K562 (cell line): ENCODE measurements around the gene LMAN2. TPM values are rescaled to one million over a fixed set of nuclear protein-coding genes. Genes with fewer than 3 reads are reported as not detected.

Experiments
- CBX5 ChIP-seq: IDR thresholded peaks from 2 replicates; pipeline ENCODE4 v1.6.1; 2014; ENCODE audit warnings: low read depth, borderline replicate concordance
- GTF2F1 ChIP-seq: IDR thresholded peaks from 2 replicates; pipeline ENCODE4 v1.6.1; 2011; ENCODE audit warnings: low read depth, low read length, improper control_type of control experiment
- KAT7 ChIP-seq: sonication (generic); formaldehyde crosslinking; IDR thresholded peaks from 2 replicates; pipeline ENCODE4 v1.8.0; 2022; ENCODE audit warnings: missing genetic modification reagents, mild to moderate bottlenecking, borderline replicate concordance
- LARP7 ChIP-seq: fragments of 450-650 bp; IDR thresholded peaks from 2 replicates; pipeline ENCODE4 v1.6.1; 2016
- MCM5 ChIP-seq: fragments of 450-650 bp; IDR thresholded peaks from 2 replicates; pipeline ENCODE4 v1.6.1; 2016; ENCODE audit warnings: low read depth
- ZNF347 ChIP-seq: fragments of 450-650 bp; formaldehyde crosslinking; IDR thresholded peaks from 2 replicates; pipeline ENCODE4 v1.4.0; 2020; ENCODE audit warnings: low read depth, mild to moderate bottlenecking, moderate library complexity
- polyA plus RNA-seq, 8 experiments: library from polyadenylated mRNA; depleted of rRNA in 4 of 8; stranded (reverse) in 5 of 8; unstranded in 3 of 8; fragments of >200 nt; fragmentation: Nextera tagmentation in 2 of 8; fragmentation: Illumina TruSeq in 1 of 8; extraction: Ambion mirVana in 2 of 8; extraction: Trizol in 1 of 8; gene quantifications; 2 replicates each; pipeline versions ENCODE4 v1.2.1 to v1.2.3, GENCODE V29; 2011 to 2014; ENCODE audit warnings: inconsistent platforms in 1 of 8, missing spikeins in 1 of 8
- total RNA-seq, 7 experiments: library from RNA; depleted of rRNA in 6 of 7; stranded (reverse); fragments of >200 nt in 6 of 7; fragmentation: Illumina TruSeq in 2 of 7; extraction: Trizol in 2 of 7; gene quantifications; 2 replicates each; pipeline versions ENCODE4 v1.2.1 to v1.2.3, GENCODE V29; 2011 to 2021; ENCODE audit warnings: low replicate concordance in 1 of 7
- TF ChIP-seq, protein P1 (sequence below): fragments of 200-800 bp; sonication (Bioruptor generic); IDR thresholded peaks from 2 replicates; pipeline ENCODE4 v1.6.1; 2016; ENCODE audit warnings: missing genetic modification characterization, missing compliant biosample characterization
- TF ChIP-seq, protein P2 (sequence below), 2 experiments: IDR thresholded peaks; 2 replicates each; pipeline ENCODE4 v1.6.1; 2011; ENCODE audit warnings: borderline replicate concordance in 1 of 2, control low read depth in 1 of 2, low read depth in 1 of 2, low read length in 1 of 2, mild to moderate bottlenecking in 1 of 2, mixed read lengths in 1 of 2, moderate library complexity in 1 of 2; ENCODE audit not compliant: insufficient read depth in 1 of 2, insufficient read length in 1 of 2, poor library complexity in 1 of 2, severe bottlenecking in 1 of 2; ENCODE audit errors: extremely low read depth in 1 of 2
- TF ChIP-seq, protein P3 (sequence below): sonication (generic); formaldehyde crosslinking; IDR thresholded peaks from 2 replicates; pipeline ENCODE4 v1.8.1; 2023; ENCODE audit warnings: mild to moderate bottlenecking, missing genetic modification reagents, moderate library complexity
- TF ChIP-seq, protein P4 (sequence below), 2 experiments: fragments of 450-650 bp; conservative IDR thresholded peaks; 2 replicates each; pipeline ENCODE4 v1.6.1; 2017; ENCODE audit warnings: mild to moderate bottlenecking in 2 of 2, moderate library complexity in 2 of 2
- TF ChIP-seq, protein P5 (sequence below): sonication (generic); formaldehyde crosslinking; IDR thresholded peaks from 2 replicates; pipeline ENCODE4 v1.8.1; 2023; ENCODE audit warnings: mild to moderate bottlenecking, missing genetic modification reagents

The LMAN2 gene
- total and polyA plus RNA-seq, 9 of the 15 experiments (the other 6 are each of a cell fraction or from before 2014, with no cell fraction given): 2.7 to 254 (median 136) TPM

DNA sequence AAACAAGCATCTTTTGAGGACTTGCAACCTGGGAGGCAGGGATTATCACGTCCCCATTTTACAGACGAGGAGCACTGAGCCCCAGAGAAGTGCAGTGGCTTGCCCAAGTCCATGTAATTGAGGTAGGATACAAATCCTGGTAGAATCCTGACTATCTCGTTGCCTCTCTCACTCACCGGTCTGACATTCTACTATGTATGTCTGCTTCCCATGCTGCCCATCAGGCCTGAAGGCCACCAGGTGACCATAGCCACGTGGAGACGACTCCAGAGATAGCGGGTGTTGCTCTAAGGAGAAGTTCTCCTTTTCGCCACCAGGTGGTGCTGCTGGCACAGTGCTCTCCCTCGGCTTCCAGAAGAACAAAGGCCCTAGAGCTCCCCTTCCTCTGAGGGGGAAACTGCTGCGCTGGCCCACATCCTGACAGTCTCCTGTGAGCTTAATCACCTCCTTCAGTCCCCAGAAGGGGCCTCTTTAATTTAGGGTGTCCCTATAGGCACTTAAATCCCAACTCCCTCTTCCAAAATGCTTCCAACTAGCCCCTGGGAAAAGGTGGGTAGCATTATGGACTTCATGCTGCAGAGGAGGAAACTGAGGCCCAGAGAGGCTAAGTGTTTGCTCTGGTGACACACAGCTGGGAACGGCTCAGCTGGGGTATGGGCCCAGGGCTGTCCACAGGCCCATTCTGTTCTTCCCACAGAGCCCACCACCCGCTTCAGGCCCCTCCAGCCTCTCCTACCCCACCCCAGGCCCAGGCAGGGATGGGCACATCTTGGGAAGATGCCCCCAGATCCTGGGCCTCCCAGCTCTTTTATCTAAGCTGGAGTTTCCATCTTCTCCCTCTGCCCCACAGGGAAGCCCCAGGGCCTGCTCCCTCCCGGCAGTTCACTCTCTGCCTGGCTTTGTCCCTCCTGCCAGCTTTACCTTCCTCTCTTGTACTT lies 39.2 kb upstream of the LMAN2 start (continued):
- TF ChIP-seq, protein P1, sequence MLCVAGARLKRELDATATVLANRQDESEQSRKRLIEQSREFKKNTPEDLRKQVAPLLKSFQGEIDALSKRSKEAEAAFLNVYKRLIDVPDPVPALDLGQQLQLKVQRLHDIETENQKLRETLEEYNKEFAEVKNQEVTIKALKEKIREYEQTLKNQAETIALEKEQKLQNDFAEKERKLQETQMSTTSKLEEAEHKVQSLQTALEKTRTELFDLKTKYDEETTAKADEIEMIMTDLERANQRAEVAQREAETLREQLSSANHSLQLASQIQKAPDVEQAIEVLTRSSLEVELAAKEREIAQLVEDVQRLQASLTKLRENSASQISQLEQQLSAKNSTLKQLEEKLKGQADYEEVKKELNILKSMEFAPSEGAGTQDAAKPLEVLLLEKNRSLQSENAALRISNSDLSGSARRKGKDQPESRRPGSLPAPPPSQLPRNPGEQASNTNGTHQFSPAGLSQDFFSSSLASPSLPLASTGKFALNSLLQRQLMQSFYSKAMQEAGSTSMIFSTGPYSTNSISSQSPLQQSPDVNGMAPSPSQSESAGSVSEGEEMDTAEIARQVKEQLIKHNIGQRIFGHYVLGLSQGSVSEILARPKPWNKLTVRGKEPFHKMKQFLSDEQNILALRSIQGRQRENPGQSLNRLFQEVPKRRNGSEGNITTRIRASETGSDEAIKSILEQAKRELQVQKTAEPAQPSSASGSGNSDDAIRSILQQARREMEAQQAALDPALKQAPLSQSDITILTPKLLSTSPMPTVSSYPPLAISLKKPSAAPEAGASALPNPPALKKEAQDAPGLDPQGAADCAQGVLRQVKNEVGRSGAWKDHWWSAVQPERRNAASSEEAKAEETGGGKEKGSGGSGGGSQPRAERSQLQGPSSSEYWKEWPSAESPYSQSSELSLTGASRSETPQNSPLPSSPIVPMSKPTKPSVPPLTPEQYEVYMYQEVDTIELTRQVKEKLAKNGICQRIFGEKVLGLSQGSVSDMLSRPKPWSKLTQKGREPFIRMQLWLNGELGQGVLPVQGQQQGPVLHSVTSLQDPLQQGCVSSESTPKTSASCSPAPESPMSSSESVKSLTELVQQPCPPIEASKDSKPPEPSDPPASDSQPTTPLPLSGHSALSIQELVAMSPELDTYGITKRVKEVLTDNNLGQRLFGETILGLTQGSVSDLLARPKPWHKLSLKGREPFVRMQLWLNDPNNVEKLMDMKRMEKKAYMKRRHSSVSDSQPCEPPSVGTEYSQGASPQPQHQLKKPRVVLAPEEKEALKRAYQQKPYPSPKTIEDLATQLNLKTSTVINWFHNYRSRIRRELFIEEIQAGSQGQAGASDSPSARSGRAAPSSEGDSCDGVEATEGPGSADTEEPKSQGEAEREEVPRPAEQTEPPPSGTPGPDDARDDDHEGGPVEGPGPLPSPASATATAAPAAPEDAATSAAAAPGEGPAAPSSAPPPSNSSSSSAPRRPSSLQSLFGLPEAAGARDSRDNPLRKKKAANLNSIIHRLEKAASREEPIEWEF (CRISPR knock-in tag): no peak
- TF ChIP-seq, protein P2, sequence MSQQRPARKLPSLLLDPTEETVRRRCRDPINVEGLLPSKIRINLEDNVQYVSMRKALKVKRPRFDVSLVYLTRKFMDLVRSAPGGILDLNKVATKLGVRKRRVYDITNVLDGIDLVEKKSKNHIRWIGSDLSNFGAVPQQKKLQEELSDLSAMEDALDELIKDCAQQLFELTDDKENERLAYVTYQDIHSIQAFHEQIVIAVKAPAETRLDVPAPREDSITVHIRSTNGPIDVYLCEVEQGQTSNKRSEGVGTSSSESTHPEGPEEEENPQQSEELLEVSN (IDR thresholded peaks at IDR 0.05; ENCODE audit: borderline replicate concordance in 1 of 2, extremely low read depth in 1 of 2, insufficient read depth in 1 of 2, insufficient read length in 1 of 2, low read depth in 1 of 2, low read length in 1 of 2, poor library complexity in 1 of 2, severe bottlenecking in 1 of 2): peak; percentile 61 to 68
- TF ChIP-seq GTF2F1: no peak
- TF ChIP-seq ZNF347: no peak
- TF ChIP-seq CBX5: no peak
- no peak for TF ChIP-seq LARP7
- no peak for TF ChIP-seq MCM5
- TF ChIP-seq, protein P3, sequence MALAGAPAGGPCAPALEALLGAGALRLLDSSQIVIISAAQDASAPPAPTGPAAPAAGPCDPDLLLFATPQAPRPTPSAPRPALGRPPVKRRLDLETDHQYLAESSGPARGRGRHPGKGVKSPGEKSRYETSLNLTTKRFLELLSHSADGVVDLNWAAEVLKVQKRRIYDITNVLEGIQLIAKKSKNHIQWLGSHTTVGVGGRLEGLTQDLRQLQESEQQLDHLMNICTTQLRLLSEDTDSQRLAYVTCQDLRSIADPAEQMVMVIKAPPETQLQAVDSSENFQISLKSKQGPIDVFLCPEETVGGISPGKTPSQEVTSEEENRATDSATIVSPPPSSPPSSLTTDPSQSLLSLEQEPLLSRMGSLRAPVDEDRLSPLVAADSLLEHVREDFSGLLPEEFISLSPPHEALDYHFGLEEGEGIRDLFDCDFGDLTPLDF: peak; percentile 76
- TF ChIP-seq, protein P4, sequence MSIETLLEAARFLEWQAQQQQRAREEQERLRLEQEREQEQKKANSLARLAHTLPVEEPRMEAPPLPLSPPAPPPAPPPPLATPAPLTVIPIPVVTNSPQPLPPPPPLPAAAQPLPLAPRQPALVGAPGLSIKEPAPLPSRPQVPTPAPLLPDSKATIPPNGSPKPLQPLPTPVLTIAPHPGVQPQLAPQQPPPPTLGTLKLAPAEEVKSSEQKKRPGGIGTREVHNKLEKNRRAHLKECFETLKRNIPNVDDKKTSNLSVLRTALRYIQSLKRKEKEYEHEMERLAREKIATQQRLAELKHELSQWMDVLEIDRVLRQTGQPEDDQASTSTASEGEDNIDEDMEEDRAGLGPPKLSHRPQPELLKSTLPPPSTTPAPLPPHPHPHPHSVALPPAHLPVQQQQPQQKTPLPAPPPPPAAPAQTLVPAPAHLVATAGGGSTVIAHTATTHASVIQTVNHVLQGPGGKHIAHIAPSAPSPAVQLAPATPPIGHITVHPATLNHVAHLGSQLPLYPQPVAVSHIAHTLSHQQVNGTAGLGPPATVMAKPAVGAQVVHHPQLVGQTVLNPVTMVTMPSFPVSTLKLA (conservative IDR thresholded peaks at IDR 0.05): peak; percentile 96
- TF ChIP-seq, protein P5, sequence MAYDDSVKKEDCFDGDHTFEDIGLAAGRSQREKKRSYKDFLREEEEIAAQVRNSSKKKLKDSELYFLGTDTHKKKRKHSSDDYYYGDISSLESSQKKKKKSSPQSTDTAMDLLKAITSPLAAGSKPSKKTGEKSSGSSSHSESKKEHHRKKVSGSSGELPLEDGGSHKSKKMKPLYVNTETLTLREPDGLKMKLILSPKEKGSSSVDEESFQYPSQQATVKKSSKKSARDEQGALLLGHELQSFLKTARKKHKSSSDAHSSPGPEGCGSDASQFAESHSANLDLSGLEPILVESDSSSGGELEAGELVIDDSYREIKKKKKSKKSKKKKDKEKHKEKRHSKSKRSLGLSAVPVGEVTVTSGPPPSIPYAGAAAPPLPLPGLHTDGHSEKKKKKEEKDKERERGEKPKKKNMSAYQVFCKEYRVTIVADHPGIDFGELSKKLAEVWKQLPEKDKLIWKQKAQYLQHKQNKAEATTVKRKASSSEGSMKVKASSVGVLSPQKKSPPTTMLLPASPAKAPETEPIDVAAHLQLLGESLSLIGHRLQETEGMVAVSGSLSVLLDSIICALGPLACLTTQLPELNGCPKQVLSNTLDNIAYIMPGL (CRISPR knock-in tag): 0 out of 2 replicates have a peak, but pooled peaks have one; percentile 44
- TF ChIP-seq KAT7 (CRISPR knock-in tag): no peak
